Epidermal melanocyte (primary cell): ENCODE results near the gene TSPYL1.

Experiments used
- DNase-seq: peaks from one replicate; pipeline ENCODE4 v3.0.0; 2011; ENCODE audit warnings: low spot score; ENCODE audit not compliant: insufficient read length

TSPYL1 gene

DNA sequence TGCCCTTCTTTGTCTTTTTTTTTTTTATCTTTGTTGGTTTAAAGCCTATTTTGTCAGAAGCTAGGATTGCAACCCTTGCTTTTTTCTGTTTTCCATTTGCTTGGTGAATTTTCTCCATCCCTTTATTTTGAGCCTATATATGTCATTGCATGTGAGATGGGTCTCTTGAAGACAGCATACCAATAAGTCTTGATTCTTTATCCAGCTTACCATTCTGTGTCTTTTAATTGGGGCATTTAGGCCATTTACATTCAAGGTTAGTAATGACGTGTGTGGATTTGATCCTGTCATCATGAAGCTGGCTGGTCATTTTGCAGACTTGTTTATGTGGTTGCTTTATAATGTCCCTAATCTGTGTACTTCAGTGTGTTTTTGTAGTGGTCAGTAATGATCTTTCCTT, 16.4 kb downstream of the TSPYL1 start:
- DNase-seq = no peak

DNA sequence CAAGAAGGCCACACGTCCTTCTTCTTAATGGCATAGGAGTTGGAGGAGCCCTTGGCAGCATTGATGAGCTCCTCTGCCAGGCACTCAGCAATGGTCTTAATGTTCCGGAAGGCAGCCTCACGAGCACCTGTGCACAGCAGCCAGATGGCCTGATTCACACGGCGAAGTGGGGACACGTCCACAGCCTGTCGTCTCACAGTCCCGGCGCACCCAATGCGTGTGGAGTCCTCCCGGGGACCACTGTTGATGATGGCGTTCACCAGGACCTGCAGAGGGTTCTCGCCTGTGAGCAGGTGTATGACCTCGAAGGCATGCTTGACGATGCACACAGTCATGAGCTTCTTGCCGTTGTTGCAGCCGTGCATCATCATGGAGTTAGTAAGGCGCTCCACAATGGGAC, 21.2 kb downstream of the TSPYL1 start:
- DNase-seq = no peak

DNA sequence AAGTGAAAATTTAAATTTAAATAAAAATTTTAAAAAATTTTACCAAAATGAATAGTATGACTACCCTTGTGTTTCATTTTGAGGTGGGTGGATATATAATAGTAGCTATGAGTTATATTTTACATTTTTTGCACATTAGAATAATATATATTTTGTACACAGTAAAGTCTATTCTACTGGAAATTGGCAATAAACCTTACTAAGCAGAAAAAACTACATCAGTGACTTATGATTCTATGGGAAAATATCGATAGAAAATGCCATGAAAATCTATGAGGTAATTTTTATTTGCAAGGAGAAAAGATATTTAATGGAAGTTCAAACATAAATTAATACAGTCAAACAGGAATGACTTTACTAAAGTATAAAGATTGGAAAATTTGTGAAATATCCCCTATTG, 23.0 kb downstream of the TSPYL1 start:
- DNase-seq = no peak

DNA sequence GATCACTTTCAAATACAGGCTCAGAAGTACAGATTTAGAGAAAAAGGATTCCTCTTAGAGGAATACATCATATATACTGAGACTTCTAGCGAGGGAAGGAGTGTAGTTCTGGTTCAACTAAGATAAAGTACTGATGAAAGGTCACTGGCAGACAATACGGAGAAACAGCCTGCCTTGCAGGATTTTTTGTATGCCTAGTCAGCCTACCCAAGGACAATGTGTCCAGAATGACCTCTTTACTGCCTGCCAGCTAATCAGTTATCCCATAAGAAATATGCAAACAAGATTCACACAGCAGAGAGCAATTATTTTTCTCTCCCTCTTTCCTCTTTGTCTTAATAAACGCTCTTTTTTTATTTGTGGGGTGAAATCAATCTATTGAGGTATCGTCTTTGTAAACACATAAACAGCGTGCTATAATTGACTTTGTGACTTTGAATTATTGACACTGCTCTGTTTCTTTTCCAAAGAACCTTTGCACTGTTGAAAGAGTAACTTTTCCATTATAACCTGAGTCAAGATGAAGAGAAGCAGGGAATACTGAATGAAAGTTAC, 24.4 kb downstream of the TSPYL1 start:
- no peak for DNase-seq

DNA sequence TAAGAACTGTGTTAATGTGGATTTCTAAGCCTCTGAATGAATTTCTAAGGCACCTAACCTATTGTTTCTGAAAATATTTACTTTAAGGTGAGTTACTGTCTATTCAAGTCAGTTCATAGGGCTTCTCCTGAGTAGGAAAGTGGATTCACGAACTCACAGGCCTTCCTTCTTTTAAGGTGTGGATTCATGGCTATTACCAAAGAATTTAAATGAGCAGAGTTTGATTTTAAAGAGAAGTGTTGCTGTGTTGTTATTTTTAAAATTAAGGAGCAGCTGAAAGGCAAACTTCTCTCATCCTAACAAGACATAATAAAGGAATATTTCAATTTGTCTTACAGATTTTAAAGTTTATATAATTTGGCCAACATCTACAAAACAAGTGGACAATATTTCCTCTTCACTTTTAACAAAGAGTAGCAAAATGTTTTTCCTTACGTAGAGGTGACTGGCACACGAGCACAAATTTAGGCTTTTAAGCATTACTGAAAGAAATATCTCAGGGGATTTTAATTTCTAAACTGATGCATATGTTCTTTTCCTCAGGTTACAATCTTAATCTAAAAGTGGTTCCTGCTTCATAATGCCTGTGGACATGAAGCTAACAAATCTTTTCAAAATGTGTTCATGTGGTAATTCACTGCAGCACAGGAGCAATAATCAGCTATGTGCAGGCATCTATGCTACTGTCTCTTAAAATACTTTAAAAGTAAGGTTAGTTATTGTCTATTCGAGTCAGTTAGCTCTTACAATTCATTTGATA, 25.3 kb downstream of the TSPYL1 start:
- no peak for DNase-seq

DNA sequence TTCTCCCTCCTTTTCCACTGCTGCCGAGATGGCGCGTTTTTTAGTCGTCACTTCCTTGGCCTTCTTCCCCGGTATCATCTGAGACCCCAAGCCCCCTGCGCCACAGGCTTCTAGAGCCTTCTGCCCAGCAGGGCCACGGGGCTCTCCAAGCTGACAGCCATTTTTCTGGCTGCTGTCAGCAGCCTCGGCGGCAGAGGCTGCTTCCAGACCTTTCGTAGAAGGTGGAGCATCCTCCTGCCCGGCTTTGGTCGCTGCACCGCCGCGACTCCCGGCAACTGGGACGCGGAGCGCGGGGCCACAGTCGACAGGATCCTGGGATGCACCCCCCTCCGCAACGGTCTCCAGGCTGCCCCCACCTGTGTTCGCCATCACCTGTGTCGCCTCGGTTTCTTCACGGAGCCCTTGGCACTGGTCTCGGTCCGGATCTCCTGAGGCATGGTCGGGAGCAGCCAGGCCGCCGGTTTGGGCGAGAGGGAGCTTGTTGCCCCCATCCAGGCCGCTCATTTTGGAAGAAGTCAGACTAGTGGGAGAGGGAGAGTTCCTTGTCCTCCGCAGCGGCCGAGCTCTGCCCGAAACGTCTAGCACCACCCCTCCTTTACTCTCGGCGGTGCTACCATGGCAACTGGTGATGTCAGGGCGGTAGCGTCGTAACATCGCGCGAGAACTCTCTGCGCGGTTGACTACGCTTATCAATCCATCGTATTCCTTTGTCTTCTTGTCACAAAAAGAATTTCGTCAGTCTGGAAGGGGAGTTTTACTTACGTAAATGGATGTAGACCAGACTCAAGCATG, 26.0 kb downstream of the TSPYL1 start, which contains the start of gene TSPYL4:
Gene TSPYL4, minus strand, starts transcription at position 571 of the 792 bp plus-strand sequence. Its CDS starts 67 bp downstream, at position 504.
- peak; percentile 87 for DNase-seq

DNA sequence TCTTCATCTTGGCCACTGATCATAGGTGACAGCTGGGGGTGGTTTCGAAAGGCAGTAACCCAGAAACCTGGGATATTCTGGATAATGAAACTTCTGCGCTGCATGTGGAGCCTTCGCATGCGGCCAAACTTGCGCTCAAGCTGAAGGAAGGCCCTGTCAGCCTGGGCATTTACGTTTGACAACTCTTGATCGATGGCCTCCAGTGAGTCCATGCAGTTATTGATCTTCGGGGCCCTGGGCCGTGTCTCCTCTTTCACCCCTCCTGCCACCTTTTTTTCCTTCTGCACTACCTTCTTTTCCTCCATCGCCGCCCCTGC, 26.6 kb downstream of the TSPYL1 start:
- no peak for DNase-seq

DNA sequence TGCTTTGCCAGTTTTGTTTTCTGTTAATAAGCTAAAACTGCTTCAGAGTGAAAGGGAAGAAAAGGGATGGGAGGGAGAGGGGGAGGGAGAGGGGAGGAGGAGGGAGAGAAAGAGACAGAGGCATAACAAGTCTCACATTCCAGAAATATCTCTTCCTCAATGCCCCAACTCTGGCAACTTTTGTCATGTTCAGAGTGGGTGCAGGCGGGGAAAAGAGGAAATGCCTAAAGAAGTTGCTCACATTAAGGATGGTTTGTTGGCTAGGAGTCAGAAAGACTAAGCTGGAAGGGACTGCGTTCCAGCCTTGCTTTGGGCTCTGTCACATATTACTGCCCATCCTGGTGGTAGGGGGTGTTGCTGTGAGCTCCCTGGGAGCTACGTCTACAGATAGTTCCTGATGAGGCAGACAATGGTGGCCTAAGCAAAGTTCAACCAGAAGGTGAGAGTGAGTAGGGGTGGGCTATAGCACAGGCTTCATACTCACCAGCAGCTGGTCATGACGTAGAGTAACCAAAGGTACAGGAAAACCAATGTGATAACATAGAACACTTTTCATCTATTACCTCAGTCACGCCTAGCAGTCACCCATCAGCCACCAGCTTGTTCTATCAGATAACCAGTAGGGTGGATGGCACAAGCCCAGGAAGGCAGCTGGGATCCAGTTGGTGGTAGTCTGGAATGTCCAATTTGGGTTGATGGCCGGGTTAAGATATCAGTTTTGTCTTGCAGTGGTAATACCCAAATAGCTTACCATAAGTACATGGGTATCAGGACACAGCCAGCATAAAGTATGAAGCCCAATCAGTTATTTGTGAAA, 28.0 kb downstream of the TSPYL1 start:
- DNase-seq = no peak

DNA sequence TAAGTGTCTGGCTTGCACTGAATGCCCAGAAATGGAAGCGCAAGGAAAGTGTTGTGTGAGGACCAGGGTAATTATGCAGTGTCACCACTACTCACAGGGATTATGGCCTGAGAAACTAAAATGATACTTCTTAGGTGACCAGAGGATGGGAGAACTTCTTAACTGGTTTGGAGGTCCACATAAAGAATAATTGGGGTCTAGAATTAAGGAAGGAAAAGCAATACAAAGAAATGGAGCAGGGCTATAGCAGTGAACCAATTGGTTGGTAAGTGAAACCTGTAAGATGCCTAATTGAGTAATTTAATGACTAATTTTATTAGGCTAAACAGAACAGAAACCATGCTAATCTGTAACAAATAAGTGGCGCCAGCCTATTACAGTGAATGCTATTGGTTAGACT, 31.2 kb downstream of the TSPYL1 start:
- no peak for DNase-seq

DNA sequence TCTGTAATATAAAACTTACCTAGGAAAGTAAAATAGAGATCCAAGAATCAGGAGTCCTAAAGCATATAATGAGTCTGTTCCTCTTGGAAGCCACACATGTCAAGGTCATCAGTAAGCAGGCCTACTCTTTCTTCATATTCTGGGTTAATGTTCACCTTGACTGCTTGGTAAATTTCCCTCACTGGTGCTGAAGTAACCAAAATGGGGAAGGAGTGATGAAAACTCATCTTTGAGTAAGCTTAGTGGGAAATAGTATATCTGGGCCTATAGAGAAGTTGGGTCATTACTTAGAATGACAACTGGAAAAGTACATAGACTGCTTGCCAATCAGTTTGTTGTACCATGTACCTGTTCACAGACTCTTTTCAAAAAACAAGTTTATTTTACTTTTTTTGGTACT, 32.4 kb downstream of the TSPYL1 start:
- DNase-seq = no peak

DNA sequence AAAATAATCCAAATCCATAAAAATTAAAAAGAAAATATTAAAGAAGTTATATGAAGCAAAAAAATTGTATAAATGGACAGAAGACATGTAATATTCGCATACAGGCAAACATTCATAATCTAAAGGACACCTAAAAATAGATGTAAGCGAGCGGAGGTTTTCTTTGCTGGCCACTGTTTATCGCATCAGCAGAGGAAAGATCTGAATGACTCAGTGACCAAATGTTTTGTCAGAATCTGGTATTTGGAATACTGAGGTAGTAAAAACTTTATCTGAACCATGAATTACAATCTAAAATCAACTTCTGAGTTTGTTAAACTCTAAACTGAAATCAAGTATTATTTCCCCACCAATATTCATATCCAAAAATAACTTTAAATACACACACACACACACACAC, 33.6 kb downstream of the TSPYL1 start:
- no peak for DNase-seq

DNA sequence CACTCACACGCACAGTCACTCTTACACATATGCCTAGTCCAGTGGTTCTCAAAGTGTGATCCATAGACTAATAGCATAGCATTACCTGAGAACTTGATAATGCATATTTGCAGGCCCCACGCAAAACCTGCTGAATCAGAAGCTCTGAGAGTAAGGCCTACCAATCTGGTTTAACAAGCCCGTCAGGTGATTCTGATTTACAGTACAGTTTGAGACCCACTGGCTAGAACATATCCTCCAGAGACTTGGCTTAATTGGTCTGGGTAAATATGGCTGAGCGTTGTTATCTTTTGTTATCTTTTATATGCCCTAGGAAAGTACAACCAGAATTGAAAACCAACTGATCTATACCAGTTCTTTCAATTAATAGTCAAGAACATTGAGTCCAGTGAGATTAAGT, 35.4 kb downstream of the TSPYL1 start:
- DNase-seq = no peak

DNA sequence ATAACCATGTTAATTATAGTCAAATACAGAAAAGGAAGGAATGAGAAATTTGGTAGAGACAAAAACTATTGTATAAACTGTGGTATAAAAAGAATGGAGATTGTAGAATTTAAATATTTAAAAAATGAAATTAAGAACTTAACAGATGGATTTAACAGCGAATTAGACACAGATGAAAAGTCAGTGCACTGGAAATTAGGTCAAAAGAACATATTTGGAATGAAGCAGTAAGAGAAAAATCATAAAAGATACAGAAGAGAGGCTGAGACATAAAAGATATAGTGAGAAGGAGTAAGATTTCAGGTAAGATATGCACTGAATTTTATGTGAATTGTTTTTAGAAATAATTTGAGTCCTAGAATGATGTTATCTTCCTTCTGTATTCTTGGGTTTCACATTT, 39.9 kb downstream of the TSPYL1 start:
- no peak for DNase-seq

DNA sequence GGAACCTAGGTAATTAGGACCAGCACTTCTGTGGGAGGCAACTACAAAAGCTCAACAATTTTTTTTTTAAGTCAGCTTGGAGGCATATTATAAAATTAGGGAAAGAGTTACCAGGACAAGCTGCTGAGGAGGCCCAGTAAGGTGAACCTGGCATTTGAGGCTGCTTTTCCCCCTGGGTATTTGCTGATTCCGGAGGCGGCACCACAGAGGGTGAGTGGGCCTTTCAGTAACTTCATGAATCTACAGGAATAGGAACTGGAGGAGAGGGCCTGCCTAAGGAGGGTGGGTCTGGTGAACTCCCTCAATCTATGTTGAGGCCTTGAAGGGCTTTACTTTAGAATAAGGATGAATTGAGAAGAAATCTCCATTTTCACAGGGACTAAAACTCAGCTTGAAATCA, 40.5 kb downstream of the TSPYL1 start:
- DNase-seq = no peak

DNA sequence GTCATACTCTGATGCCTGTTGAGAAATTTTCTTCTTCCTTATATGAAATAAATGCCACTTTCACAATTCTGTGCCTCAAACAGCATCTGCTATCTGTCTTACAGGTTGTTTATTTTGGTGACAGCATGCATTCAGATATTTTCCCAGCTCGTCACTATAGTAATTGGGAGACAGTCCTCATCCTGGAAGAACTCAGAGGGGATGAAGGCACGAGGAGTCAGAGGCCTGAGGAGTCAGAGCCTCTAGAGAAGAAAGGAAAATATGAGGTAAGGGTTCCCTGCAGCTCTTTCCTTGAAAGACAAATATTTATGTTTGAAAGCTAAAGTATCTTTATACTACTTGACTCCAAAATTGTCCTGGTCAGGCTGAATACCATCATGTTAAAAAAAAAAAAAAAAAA, 41.6 kb downstream of the TSPYL1 start:
- no peak for DNase-seq

DNA sequence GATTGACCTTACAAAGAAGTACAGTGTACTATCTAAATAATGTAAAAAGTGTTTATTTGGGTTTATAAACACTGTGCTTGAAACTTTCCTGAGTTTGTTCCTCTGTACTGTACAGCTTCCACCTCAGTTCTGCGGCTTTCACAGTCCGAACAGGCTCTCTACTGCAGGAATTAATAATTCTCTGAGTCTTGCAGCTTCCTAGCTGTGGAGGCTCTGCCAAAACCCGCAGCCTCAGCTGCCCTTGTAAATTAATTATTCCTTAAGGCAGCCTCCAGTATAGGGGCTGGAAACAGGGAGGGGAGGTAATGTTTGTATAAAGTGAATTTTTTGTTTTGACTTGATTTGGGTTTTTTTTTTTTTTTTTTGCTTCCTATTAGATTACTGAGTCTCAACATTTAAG, 45.0 kb downstream of the TSPYL1 start:
- no peak for DNase-seq

DNA sequence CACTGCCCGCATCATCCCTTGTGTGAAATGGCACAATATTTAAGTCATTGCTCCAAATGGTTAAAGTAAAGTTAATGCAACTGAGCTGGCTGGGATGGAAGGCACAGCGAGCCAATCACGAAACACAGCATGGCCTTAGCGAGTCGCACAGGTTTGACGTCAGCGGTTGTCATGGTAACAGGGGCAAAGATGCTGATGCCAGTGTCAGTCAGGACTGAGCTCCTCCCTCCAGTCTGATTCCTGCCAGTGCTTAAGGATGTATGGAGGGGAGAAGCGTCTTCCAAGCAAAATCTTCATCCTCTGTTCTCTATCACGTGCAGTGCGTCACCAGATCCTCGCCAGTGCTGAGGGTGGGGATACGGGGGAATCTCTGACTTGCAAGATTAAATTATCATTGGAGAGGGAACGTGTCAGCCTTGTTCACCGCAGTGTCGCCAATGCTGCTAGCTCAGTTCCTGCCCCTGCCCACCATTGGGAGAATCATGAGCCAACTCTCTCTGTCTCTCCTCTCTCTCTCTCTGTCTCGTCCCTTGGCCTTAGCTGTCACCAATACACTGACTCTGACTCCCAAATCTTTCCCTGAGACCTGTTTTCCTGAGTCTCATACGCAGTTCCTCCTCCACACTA, 50.3 kb downstream of the TSPYL1 start:
- DNase-seq = peak; percentile 59
